Amniotic epithelial cell (primary cell): Measurements from ENCODE around the gene TCF15.

Experiments used
- DNase-seq: peaks from one replicate; pipeline ENCODE4 v3.0.0-alpha.2; 2010; ENCODE audit warnings: low read depth

Gene TCF15

GRCh38 chr20:611047-611842, 1.1 kb upstream of the TCF15 start:
- DNase-seq, result no peak

GRCh38 chr20:609371-609964, 641 bp downstream of the TCF15 start:
- DNase-seq, result no peak

GRCh38 chr20:608970-609369, 1.1 kb downstream of the TCF15 start:
- no peak for DNase-seq

GRCh38 chr20:607476-607875, 2.6 kb downstream of the TCF15 start:
- DNase-seq, result no peak

GRCh38 chr20:605237-605636, 4.9 kb downstream of the TCF15 start:
- no peak for DNase-seq

- DNase-seq, result no peak
Measured at GRCh38 chr20:603116-603640, 6.9 kb downstream of the TCF15 start.

- no peak for DNase-seq
Measured at GRCh38 chr20:602111-602970, 7.8 kb downstream of the TCF15 start.

- DNase-seq, result no peak
Measured at GRCh38 chr20:600736-601135, 9.4 kb downstream of the TCF15 start.

- DNase-seq, result no peak
Measured at GRCh38 chr20:600141-600540, 10.0 kb downstream of the TCF15 start.

- no peak for DNase-seq
Measured at GRCh38 chr20:598133-598850, 11.8 kb downstream of the TCF15 start.

GRCh38 chr20:597560-597959, 12.5 kb downstream of the TCF15 start:
- no peak for DNase-seq

- no peak for DNase-seq
Measured at GRCh38 chr20:595330-596308, 14.5 kb downstream of the TCF15 start.

GRCh38 chr20:592506-592905, 17.6 kb downstream of the TCF15 start:
- no peak for DNase-seq

GRCh38 chr20:591941-592340, 18.2 kb downstream of the TCF15 start:
- DNase-seq, result no peak

- DNase-seq, result peak; percentile 3
Measured at GRCh38 chr20:588932-589672, 21.0 kb downstream of the TCF15 start.

- no peak for DNase-seq
Measured at GRCh38 chr20:588476-588875, 21.6 kb downstream of the TCF15 start.

GRCh38 chr20:584971-585301, 25.2 kb downstream of the TCF15 start:
- no peak for DNase-seq

GRCh38 chr20:584161-584970, 25.7 kb downstream of the TCF15 start:
- peak; percentile 24 for DNase-seq

- DNase-seq, result no peak
Measured at GRCh38 chr20:582204-582603, 27.9 kb downstream of the TCF15 start.
